Memory B cell (primary cell): ENCODE results near the gene DAB1.

ENCODE experiments used
- ATAC-seq: fragments of 150-1000 bp; cut with Tn5 transposase; 2 replicates; pipeline ENCODE4 v1.10.0; 2021; ENCODE audit warnings: low read depth, mild to moderate bottlenecking, moderate library complexity
- DNase-seq, 2 donors: peaks; one replicate each; pipeline ENCODE4 v3.0.0; 2022; ENCODE audit warnings: low spot score in 2 of 2
- H3K27ac Mint-ChIP-seq: one replicate; pipeline ENCODE4 v1.8.0; 2022; ENCODE audit warnings: mild to moderate bottlenecking, moderate library complexity, mixed read lengths
- H3K27me3 Mint-ChIP-seq: one replicate; pipeline ENCODE4 v1.8.0; 2022; ENCODE audit warnings: mixed read lengths
- H3K36me3 Mint-ChIP-seq: one replicate; pipeline ENCODE4 v1.8.0; 2022; ENCODE audit warnings: mild to moderate bottlenecking, mixed read lengths
- H3K4me1 Mint-ChIP-seq: one replicate; pipeline ENCODE4 v1.8.0; 2022; ENCODE audit warnings: mixed read lengths
- H3K4me3 Mint-ChIP-seq: one replicate; pipeline ENCODE4 v1.8.0; 2022; ENCODE audit warnings: mild to moderate bottlenecking, moderate library complexity, mixed read lengths
- H3K9me3 Mint-ChIP-seq: one replicate; pipeline ENCODE4 v1.8.0; 2022; ENCODE audit warnings: mixed read lengths

Gene DAB1

GRCh38 chr1:57400048-57400447 lies 23.8 kb downstream of the DAB1 start:
- no peak for ATAC-seq
- DNase-seq = no peak
- Mint-ChIP-seq H3K27me3 (peaks cover 6% of the 10 kb centered on the region), H3K27ac (no peak overlapping the region), H3K4me1 (no peaks in the 10 kb centered on the region), H3K4me3 (no peak overlapping the region), H3K9me3 (no peaks in the 10 kb centered on the region), H3K36me3 (no peaks in the 10 kb centered on the region)

- Mint-ChIP-seq H3K4me1 (no peaks in the 10 kb centered on the region), H3K36me3 (no peaks in the 10 kb centered on the region), H3K9me3 (no peaks in the 10 kb centered on the region), H3K27me3 (peaks cover 8% of the 10 kb centered on the region), H3K27ac (no peak overlapping the region), H3K4me3 (no peak overlapping the region)
- ATAC-seq (no peak), DNase-seq (no peak)
These were observed 30.7 kb downstream of the DAB1 start for GRCh38 chr1:57393058-57393584.

GRCh38 chr1:57385336-57385735 lies 38.5 kb downstream of the DAB1 start:
- H3K27ac Mint-ChIP-seq = no peak overlapping the region
- H3K4me3 Mint-ChIP-seq = no peak overlapping the region
- H3K27me3 Mint-ChIP-seq = peaks cover 8% of the 10 kb centered on the region

GRCh38 chr1:57384901-57385300 lies 39.0 kb downstream of the DAB1 start:
- Mint-ChIP-seq H3K4me1 (no peaks in the 10 kb centered on the region), H3K36me3 (no peaks in the 10 kb centered on the region), H3K27ac (no peak overlapping the region), H3K27me3 (peaks cover 8% of the 10 kb centered on the region), H3K4me3 (no peak overlapping the region), H3K9me3 (peaks cover 2% of the 10 kb centered on the region)
- no peak for ATAC-seq
- DNase-seq = no peak

More at GRCh38 chr1:57385336-57385735, 38.5 kb downstream of the DAB1 start:
- Mint-ChIP-seq H3K4me1 (no peaks in the 10 kb centered on the region), H3K9me3 (peaks cover 2% of the 10 kb centered on the region), H3K36me3 (no peaks in the 10 kb centered on the region)
- DNase-seq = no peak
- no peak for ATAC-seq

GRCh38 chr1:57384284-57384683 lies 39.6 kb downstream of the DAB1 start:
- no peaks in the 10 kb centered on the region for H3K36me3 Mint-ChIP-seq
- no peaks in the 10 kb centered on the region for H3K4me1 Mint-ChIP-seq
- H3K4me3 Mint-ChIP-seq = no peak overlapping the region
- DNase-seq (no peak), ATAC-seq (no peak)
- peaks cover 7% of the 10 kb centered on the region for H3K27me3 Mint-ChIP-seq
- H3K9me3 Mint-ChIP-seq = peaks cover 2% of the 10 kb centered on the region
- H3K27ac Mint-ChIP-seq = no peak overlapping the region

GRCh38 chr1:57381871-57382270 lies 42.0 kb downstream of the DAB1 start:
- Mint-ChIP-seq H3K4me3 (no peak overlapping the region), H3K27ac (no peak overlapping the region), H3K36me3 (no peaks in the 10 kb centered on the region), H3K9me3 (peaks cover 2% of the 10 kb centered on the region), H3K27me3 (no peaks in the 10 kb centered on the region), H3K4me1 (no peaks in the 10 kb centered on the region)
- ATAC-seq (no peak), DNase-seq (no peak)

- Mint-ChIP-seq H3K4me1 (no peaks in the 10 kb centered on the region), H3K27ac (no peak overlapping the region), H3K9me3 (peaks cover 2% of the 10 kb centered on the region), H3K27me3 (no peaks in the 10 kb centered on the region), H3K4me3 (no peak overlapping the region), H3K36me3 (no peaks in the 10 kb centered on the region)
- no peak for DNase-seq
- ATAC-seq = no peak
These were observed 42.4 kb downstream of the DAB1 start for GRCh38 chr1:57381426-57381825.

GRCh38 chr1:57380923-57381322 lies 42.9 kb downstream of the DAB1 start:
- no peaks in the 10 kb centered on the region for H3K27me3 Mint-ChIP-seq
- H3K4me3 Mint-ChIP-seq = no peak overlapping the region
- H3K36me3 Mint-ChIP-seq = no peaks in the 10 kb centered on the region
- H3K9me3 Mint-ChIP-seq = peaks cover 2% of the 10 kb centered on the region
- no peak for ATAC-seq
- H3K27ac Mint-ChIP-seq = no peak overlapping the region
- H3K4me1 Mint-ChIP-seq = no peaks in the 10 kb centered on the region
- no peak for DNase-seq

- no peak for ATAC-seq
- DNase-seq = no peak
- Mint-ChIP-seq H3K4me3 (no peak overlapping the region), H3K36me3 (no peaks in the 10 kb centered on the region), H3K4me1 (no peaks in the 10 kb centered on the region), H3K27me3 (no peaks in the 10 kb centered on the region), H3K27ac (no peak overlapping the region), H3K9me3 (peaks cover 2% of the 10 kb centered on the region)
These were observed 45.3 kb downstream of the DAB1 start for GRCh38 chr1:57378534-57378933.

GRCh38 chr1:57377339-57378139 lies 46.3 kb downstream of the DAB1 start:
- Mint-ChIP-seq H3K4me1 (no peaks in the 10 kb centered on the region), H3K9me3 (no peaks in the 10 kb centered on the region), H3K27me3 (no peaks in the 10 kb centered on the region), H3K27ac (no peak overlapping the region), H3K36me3 (no peaks in the 10 kb centered on the region), H3K4me3 (no peak overlapping the region)
- no peak for ATAC-seq
- no peak for DNase-seq

GRCh38 chr1:57376041-57376440 lies 47.8 kb downstream of the DAB1 start:
- Mint-ChIP-seq H3K9me3 (no peaks in the 10 kb centered on the region), H3K36me3 (no peaks in the 10 kb centered on the region), H3K27ac (no peak overlapping the region), H3K4me1 (no peaks in the 10 kb centered on the region), H3K27me3 (no peaks in the 10 kb centered on the region), H3K4me3 (no peak overlapping the region)
- DNase-seq = no peak
- ATAC-seq = no peak

- ATAC-seq (no peak), DNase-seq (no peak)
- Mint-ChIP-seq H3K36me3 (peaks cover 3% of the 10 kb centered on the region), H3K4me1 (no peaks in the 10 kb centered on the region), H3K9me3 (peaks cover 5% of the 10 kb centered on the region), H3K4me3 (no peak overlapping the region), H3K27ac (no peak overlapping the region), H3K27me3 (no peaks in the 10 kb centered on the region)
These were observed 54.0 kb downstream of the DAB1 start for GRCh38 chr1:57369889-57370288.

- Mint-ChIP-seq H3K4me3 (no peak overlapping the region), H3K27ac (no peak overlapping the region), H3K9me3 (peaks cover 5% of the 10 kb centered on the region), H3K4me1 (no peaks in the 10 kb centered on the region), H3K36me3 (peaks cover 3% of the 10 kb centered on the region), H3K27me3 (no peaks in the 10 kb centered on the region)
- no peak for DNase-seq
- ATAC-seq = no peak
These were observed 55.9 kb downstream of the DAB1 start for GRCh38 chr1:57367945-57368344.

GRCh38 chr1:57363643-57364042 lies 60.2 kb downstream of the DAB1 start:
- Mint-ChIP-seq H3K9me3 (peaks cover 3% of the 10 kb centered on the region), H3K27ac (no peak overlapping the region), H3K27me3 (no peaks in the 10 kb centered on the region), H3K36me3 (peaks cover 1% of the 10 kb centered on the region), H3K4me1 (no peaks in the 10 kb centered on the region), H3K4me3 (no peak overlapping the region)
- ATAC-seq (no peak), DNase-seq (no peak)

GRCh38 chr1:57363165-57363564 lies 60.7 kb downstream of the DAB1 start:
- DNase-seq (no peak), ATAC-seq (no peak)
- H3K36me3 Mint-ChIP-seq = no peaks in the 10 kb centered on the region
- peaks cover 1% of the 10 kb centered on the region for H3K27me3 Mint-ChIP-seq
- no peaks in the 10 kb centered on the region for H3K4me1 Mint-ChIP-seq
- no peak overlapping the region for H3K4me3 Mint-ChIP-seq
- no peak overlapping the region for H3K27ac Mint-ChIP-seq
- peaks cover 3% of the 10 kb centered on the region for H3K9me3 Mint-ChIP-seq
